SK-N-SH (cell line): ENCODE data around the gene RTN3. TPM values are rescaled to one million over a fixed set of nuclear protein-coding genes. Genes with fewer than 3 reads are reported as not detected.
A peak's percentile ranks its signal among the peaks of the same experiment; 100 is the strongest.

Source experiments
- CTCF ChIA-PET: fragments of 300-600, 350-600 bp; formaldehyde crosslinking; extraction: SDS; loops from one replicate; lab custom pipeline; 2021; lab: Yijun Ruan, JAX
- POLR2A ChIA-PET: fragments of 350-600 bp; sonication (Branson Sonifier 250); formaldehyde crosslinking; extraction: SDS; loops from one replicate; lab custom pipeline; 2020; ENCODE audit warnings: antibody characterized with exemption, inconsistent platforms; lab: Yijun Ruan, JAX
- DNase-seq: peaks from one replicate; pipeline ENCODE4 v3.0.0; 2012
- H2AFZ ChIP-seq: fragments of 200-600 bp; sonication (generic); 2 replicates; pipeline ENCODE4 v1.8.1; 2016; ENCODE audit warnings: antibody characterized with exemption, mild to moderate bottlenecking, low read depth
- H3F3A ChIP-seq: fragments of 200-600 bp; sonication (generic); replicated peaks from 2 replicates; pipeline ENCODE3; 2016; ENCODE audit warnings: antibody characterized with exemption, mild to moderate bottlenecking; ENCODE audit not compliant: insufficient read depth
- H3K27ac ChIP-seq, 2 experiments: fragments of 200-500 bp in 1 of 2; fragments of 200-600 bp in 1 of 2; sonication (Bioruptor generic) in 1 of 2; sonication (generic), shearing (Covaris generic) in 1 of 2; 2 replicates each; pipeline versions ENCODE4 v1.5.1 to v1.6.1; 2014 to 2016; ENCODE audit warnings: low read depth in 2 of 2, inconsistent platforms in 1 of 2, low read length in 1 of 2, mild to moderate bottlenecking in 1 of 2, mixed read lengths in 1 of 2
- H3K27me3 ChIP-seq: fragments of 200-600 bp; sonication (generic), shearing (Covaris generic); 2 replicates; pipeline ENCODE4 v1.6.1; 2016; ENCODE audit warnings: mixed run types; ENCODE audit not compliant: insufficient read depth
- H3K36me3 ChIP-seq, 2 experiments: fragments of 200-500 bp in 1 of 2; fragments of 200-600 bp in 1 of 2; sonication (Bioruptor generic) in 1 of 2; sonication (generic) in 1 of 2; replicated peaks in 1 of 2; 2 replicates each; pipeline versions ENCODE3 to v1.5.1; 2014 to 2016; ENCODE audit warnings: low read length in 1 of 2, mild to moderate bottlenecking in 1 of 2; ENCODE audit not compliant: insufficient read depth in 2 of 2, control insufficient read depth in 1 of 2
- H3K4me1 ChIP-seq, 2 experiments: fragments of 200-500 bp in 1 of 2; fragments of 200-600 bp in 1 of 2; sonication (Bioruptor generic) in 1 of 2; sonication (generic), shearing (Covaris generic) in 1 of 2; 2 replicates each; pipeline versions ENCODE4 v1.5.1 to v1.6.1; 2014 to 2016; ENCODE audit warnings: low read depth in 1 of 2, low read length in 1 of 2, mixed run types in 1 of 2; ENCODE audit not compliant: insufficient read depth in 2 of 2, control insufficient read depth in 1 of 2
- H3K4me2 ChIP-seq: fragments of 200-600 bp; sonication (generic), shearing (Covaris generic); 2 replicates; pipeline ENCODE4 v1.6.1; 2017; ENCODE audit warnings: mixed run types
- H3K4me3 ChIP-seq, 2 experiments: fragments of 200-500 bp in 1 of 2; fragments of 200-600 bp in 1 of 2; sonication (Bioruptor generic) in 1 of 2; sonication (generic), shearing (Covaris generic) in 1 of 2; 2 replicates each; pipeline versions ENCODE4 v1.5.1 to v1.8.1; 2014 to 2016; ENCODE audit warnings: low read depth in 2 of 2, inconsistent platforms in 1 of 2, low read length in 1 of 2, mild to moderate bottlenecking in 1 of 2, mixed read lengths in 1 of 2, moderate library complexity in 1 of 2
- H3K79me2 ChIP-seq: fragments of 200-600 bp; sonication (generic); 2 replicates; pipeline ENCODE4 v1.8.1; 2017; ENCODE audit warnings: mild to moderate bottlenecking; ENCODE audit not compliant: insufficient read depth
- H3K9ac ChIP-seq: fragments of 200-600 bp; sonication (generic); 2 replicates; pipeline ENCODE4 v1.6.1; 2017; ENCODE audit warnings: mixed run types
- H3K9me2 ChIP-seq: fragments of 200-600 bp; sonication (generic); 2 replicates; pipeline ENCODE4 v1.6.1; 2017; ENCODE audit warnings: mixed run types
- H3K9me3 ChIP-seq: fragments of 200-600 bp; sonication (generic); 2 replicates; pipeline ENCODE4 v1.6.1; 2017; ENCODE audit warnings: mixed run types, mild to moderate bottlenecking, moderate library complexity
- H4K20me1 ChIP-seq: fragments of 200-600 bp; sonication (generic); 2 replicates; pipeline ENCODE4 v1.6.1; 2017; ENCODE audit warnings: mild to moderate bottlenecking, mixed run types; ENCODE audit not compliant: insufficient read depth
- EP300 ChIP-seq, 2 experiments: IDR thresholded peaks; 2 replicates each; pipeline versions ENCODE4 v1.4.0 to v1.6.1; 2012; ENCODE audit warnings: borderline replicate concordance in 1 of 2, low read depth in 1 of 2, low read length in 1 of 2
- EZH2phosphoT487 ChIP-seq: fragments of 200-600 bp; sonication (generic); IDR thresholded peaks from 2 replicates; pipeline ENCODE4 v1.6.1; 2017; ENCODE audit warnings: low read depth, mixed run types, mild to moderate bottlenecking, antibody characterized with exemption, moderate library complexity, borderline replicate concordance
- FOSL2 ChIP-seq: IDR thresholded peaks from 2 replicates; pipeline ENCODE4 v1.4.0; 2012; ENCODE audit warnings: low read depth, mild to moderate bottlenecking, moderate library complexity, borderline replicate concordance
- FOXM1 ChIP-seq: IDR thresholded peaks from 2 replicates; pipeline ENCODE4 v1.4.0; 2012; ENCODE audit warnings: low read depth, mild to moderate bottlenecking
- GATA2 ChIP-seq: sonication (generic); formaldehyde crosslinking; IDR thresholded peaks from 2 replicates; pipeline ENCODE4 v1.5.0; 2020; ENCODE audit warnings: mild to moderate bottlenecking, missing genetic modification reagents
- JUND ChIP-seq: IDR thresholded peaks from 2 replicates; pipeline ENCODE4 v1.4.0; 2012
- POLR2AphosphoS5 ChIP-seq: IDR thresholded peaks from 2 replicates; pipeline ENCODE4 v1.6.1; 2012; ENCODE audit warnings: low read depth, low read length
- RFX5 ChIP-seq: IDR thresholded peaks from 2 replicates; pipeline ENCODE4 v1.6.1; 2012; ENCODE audit warnings: mild to moderate bottlenecking, improper control_type of control experiment, low read length
- RXRA ChIP-seq: IDR thresholded peaks from 2 replicates; pipeline ENCODE4 v1.4.0; 2012; ENCODE audit warnings: low read depth, mild to moderate bottlenecking, borderline replicate concordance
- SMC3 ChIP-seq: IDR thresholded peaks from 2 replicates; pipeline ENCODE4 v1.6.1; 2012; ENCODE audit warnings: low read depth, low read length, improper control_type of control experiment
- TAF1 ChIP-seq: IDR thresholded peaks from 2 replicates; pipeline ENCODE4 v1.6.1; 2012; ENCODE audit warnings: low read depth, mild to moderate bottlenecking, low read length, moderate library complexity, borderline replicate concordance
- TCF12 ChIP-seq: IDR thresholded peaks from 2 replicates; pipeline ENCODE4 v1.4.0; 2012
- TEAD4 ChIP-seq: IDR thresholded peaks from 2 replicates; pipeline ENCODE4 v1.4.0; 2012; ENCODE audit warnings: mild to moderate bottlenecking, borderline replicate concordance; ENCODE audit not compliant: insufficient read depth
- YY1 ChIP-seq: IDR thresholded peaks from 2 replicates; pipeline ENCODE4 v1.4.0; 2012; ENCODE audit warnings: low read depth, mild to moderate bottlenecking
- WGBS: methylation state at CpG from one replicate; pipeline ENCODE4 v1.1.6; 2017; ENCODE audit warnings: low lambda C conversion rate; 5-methylcytosine and 5-hydroxymethylcytosine counted together
- polyA plus RNA-seq, 3 experiments: library from polyadenylated mRNA; depleted of rRNA; stranded (reverse); fragments of >200 nt; gene quantifications; 2 replicates each; pipeline ENCODE4 v1.2.3, GENCODE V29; 2012
- TF ChIP-seq, protein P1 (sequence below): fragments of 150-350 bp; IDR thresholded peaks from 2 replicates; pipeline ENCODE4 v1.6.1; 2017; ENCODE audit warnings: antibody characterized with exemption, low read length, low read depth, borderline replicate concordance
- TF ChIP-seq, protein P2 (sequence below): IDR thresholded peaks from 2 replicates; pipeline ENCODE4 v1.4.0; 2012; ENCODE audit warnings: low read depth, borderline replicate concordance
- TF ChIP-seq, protein P3 (sequence below): IDR thresholded peaks from 2 replicates; pipeline ENCODE4 v1.4.0; 2012; ENCODE audit warnings: low read depth, borderline replicate concordance
- TF ChIP-seq, protein P4 (sequence below): IDR thresholded peaks from 2 replicates; pipeline ENCODE4; 2012
- TF ChIP-seq, protein P5 (sequence below): IDR thresholded peaks from 2 replicates; pipeline ENCODE4 v1.4.0; 2012; ENCODE audit warnings: low read depth

RTN3 gene
- polyA plus RNA-seq, 1 of the 3 experiments (the other 2 are of a cell fraction) = 52.7 TPM

DNA sequence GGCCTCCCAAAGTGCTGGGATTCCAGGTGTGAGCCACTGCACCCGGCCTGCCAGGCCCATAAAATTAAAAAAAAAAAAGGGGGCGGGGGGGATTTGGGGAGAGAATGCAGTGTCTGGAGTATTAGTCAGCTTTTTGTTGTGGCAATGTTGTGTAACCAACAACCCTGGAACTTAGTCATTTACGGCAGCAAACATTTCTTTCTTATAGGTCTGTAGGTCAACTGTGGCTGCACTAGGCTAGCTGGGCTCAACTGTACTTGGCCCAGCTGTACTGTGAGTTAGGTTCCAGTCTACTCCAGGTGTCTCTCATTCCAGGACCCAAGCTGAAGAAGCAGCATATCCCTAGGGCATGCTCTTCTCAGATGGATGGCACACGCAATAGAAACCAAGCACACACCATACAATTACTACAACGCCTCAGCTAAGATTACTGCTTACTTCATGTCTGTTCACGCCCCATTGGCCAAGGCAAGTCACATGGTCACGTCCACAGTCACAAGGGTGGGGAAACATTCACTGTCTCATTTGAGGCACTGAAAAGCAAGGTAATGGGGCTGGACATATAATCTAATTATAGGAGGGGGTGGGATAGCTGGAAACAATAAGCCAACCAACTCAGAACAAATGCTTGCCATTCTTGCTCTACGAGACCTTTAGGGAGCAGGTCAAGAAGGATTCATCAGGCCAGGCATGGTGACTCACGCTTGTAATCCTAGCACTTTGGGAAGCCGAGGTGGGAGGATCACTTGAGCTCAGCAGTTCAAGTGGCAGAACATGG is 121.5 kb downstream of the RTN3 start:
- Histone ChIP-seq H3K79me2 (no peaks in the 10 kb centered on the region), H3F3A (no peaks in the 10 kb centered on the region), H3K9me3 (no peaks in the 10 kb centered on the region), H3K9ac (no peak overlapping the region), H2AFZ (no peak overlapping the region), H3K27ac (no peak overlapping the region), H3K4me3 (no peak overlapping the region), H3K27me3 (no peaks in the 10 kb centered on the region), H3K9me2 (no peaks in the 10 kb centered on the region), H3K36me3 (no peaks in the 10 kb centered on the region), H3K4me1 (no peaks in the 10 kb centered on the region), H4K20me1 (no peaks in the 10 kb centered on the region), H3K4me2 (no peak overlapping the region)
- POLR2A ChIA-PET = interaction anchor here (0.7 to 0.9 kb wide), 2 partner anchors 19 to 64 kb away, joined by 3 read pairs; no protein-coding TSS in a partner anchor
- CTCF ChIA-PET = interaction anchor here (0.8 to 1.6 kb wide), 3 partner anchors 10 to 35 kb away, joined by 3 to 5 read pairs (median 4); partner anchors contain the start of gene ZFTA
- 70% methylated on average over 8 of the region's 10 CpGs for WGBS
- TF ChIP-seq FOSL2 (peak; percentile 27; the same call in 1 of the 2 replicates), YY1 (no peak)
- TF ChIP-seq, protein P1, sequence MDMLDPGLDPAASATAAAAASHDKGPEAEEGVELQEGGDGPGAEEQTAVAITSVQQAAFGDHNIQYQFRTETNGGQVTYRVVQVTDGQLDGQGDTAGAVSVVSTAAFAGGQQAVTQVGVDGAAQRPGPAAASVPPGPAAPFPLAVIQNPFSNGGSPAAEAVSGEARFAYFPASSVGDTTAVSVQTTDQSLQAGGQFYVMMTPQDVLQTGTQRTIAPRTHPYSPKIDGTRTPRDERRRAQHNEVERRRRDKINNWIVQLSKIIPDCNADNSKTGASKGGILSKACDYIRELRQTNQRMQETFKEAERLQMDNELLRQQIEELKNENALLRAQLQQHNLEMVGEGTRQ = no peak
- TF ChIP-seq, protein P2, sequence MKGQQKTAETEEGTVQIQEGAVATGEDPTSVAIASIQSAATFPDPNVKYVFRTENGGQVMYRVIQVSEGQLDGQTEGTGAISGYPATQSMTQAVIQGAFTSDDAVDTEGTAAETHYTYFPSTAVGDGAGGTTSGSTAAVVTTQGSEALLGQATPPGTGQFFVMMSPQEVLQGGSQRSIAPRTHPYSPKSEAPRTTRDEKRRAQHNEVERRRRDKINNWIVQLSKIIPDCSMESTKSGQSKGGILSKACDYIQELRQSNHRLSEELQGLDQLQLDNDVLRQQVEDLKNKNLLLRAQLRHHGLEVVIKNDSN = peak; percentile 64; the same call in 1 of the 2 replicates
- DNase-seq = no peak

DNA sequence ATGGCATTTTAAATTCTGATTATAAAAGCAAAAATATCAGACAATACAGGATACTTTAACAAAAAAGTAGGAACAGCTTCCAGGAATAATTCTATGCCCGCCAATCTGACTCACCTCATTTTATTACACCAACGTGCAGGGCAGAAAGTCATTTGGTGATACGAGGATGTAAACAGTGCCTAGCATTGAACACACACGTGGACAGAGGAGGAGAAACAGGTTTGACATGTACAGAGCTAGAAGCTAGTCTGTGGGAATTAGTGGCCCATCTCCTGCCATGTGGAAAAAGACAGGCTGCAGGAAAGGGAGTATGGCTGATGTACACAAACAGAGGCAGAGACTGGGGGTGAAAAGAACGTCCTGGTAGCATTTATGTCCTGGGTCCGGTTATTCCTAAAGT is 123.0 kb downstream of the RTN3 start:
- H2AFZ ChIP-seq = no peak overlapping the region
- H3K4me1 ChIP-seq = no peaks in the 10 kb centered on the region
- H3K36me3 ChIP-seq = no peaks in the 10 kb centered on the region
- no peak overlapping the region for H3K9ac ChIP-seq
- H3K27ac ChIP-seq = no peak overlapping the region
- no peaks in the 10 kb centered on the region for H4K20me1 ChIP-seq
- H3F3A ChIP-seq = no peaks in the 10 kb centered on the region
- DNase-seq = no peak
- H3K27me3 ChIP-seq = no peaks in the 10 kb centered on the region
- no peak overlapping the region for H3K4me2 ChIP-seq
- no peak overlapping the region for H3K4me3 ChIP-seq
- CTCF ChIA-PET = interaction anchor here (1.6 kb wide), 1 partner anchor 36 kb away, joined by 4 read pairs; the partner anchor contains the start of gene ZFTA
- H3K79me2 ChIP-seq = no peaks in the 10 kb centered on the region
- POLR2A ChIA-PET = no interaction called here
- no peaks in the 10 kb centered on the region for H3K9me2 ChIP-seq
- H3K9me3 ChIP-seq = no peaks in the 10 kb centered on the region
- TF ChIP-seq, protein P3, sequence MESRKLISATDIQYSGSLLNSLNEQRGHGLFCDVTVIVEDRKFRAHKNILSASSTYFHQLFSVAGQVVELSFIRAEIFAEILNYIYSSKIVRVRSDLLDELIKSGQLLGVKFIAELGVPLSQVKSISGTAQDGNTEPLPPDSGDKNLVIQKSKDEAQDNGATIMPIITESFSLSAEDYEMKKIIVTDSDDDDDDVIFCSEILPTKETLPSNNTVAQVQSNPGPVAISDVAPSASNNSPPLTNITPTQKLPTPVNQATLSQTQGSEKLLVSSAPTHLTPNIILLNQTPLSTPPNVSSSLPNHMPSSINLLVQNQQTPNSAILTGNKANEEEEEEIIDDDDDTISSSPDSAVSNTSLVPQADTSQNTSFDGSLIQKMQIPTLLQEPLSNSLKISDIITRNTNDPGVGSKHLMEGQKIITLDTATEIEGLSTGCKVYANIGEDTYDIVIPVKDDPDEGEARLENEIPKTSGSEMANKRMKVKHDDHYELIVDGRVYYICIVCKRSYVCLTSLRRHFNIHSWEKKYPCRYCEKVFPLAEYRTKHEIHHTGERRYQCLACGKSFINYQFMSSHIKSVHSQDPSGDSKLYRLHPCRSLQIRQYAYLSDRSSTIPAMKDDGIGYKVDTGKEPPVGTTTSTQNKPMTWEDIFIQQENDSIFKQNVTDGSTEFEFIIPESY = no peak
- TF ChIP-seq TCF12 (no peak), JUND (no peak), TEAD4 (no peak), RXRA (no peak), RFX5 (no peak), POLR2AphosphoS5 (no peak), SMC3 (no peak), EZH2phosphoT487 (no peak), GATA2 (CRISPR knock-in tag) (no peak), TAF1 (no peak), EP300 (IDR thresholded peaks at IDR 0.05; ENCODE audit: borderline replicate concordance in 1 of 2, low read depth in 1 of 2, low read length in 1 of 2) (no peak), FOSL2 (no peak), FOXM1 (no peak)
- TF ChIP-seq, protein P4, sequence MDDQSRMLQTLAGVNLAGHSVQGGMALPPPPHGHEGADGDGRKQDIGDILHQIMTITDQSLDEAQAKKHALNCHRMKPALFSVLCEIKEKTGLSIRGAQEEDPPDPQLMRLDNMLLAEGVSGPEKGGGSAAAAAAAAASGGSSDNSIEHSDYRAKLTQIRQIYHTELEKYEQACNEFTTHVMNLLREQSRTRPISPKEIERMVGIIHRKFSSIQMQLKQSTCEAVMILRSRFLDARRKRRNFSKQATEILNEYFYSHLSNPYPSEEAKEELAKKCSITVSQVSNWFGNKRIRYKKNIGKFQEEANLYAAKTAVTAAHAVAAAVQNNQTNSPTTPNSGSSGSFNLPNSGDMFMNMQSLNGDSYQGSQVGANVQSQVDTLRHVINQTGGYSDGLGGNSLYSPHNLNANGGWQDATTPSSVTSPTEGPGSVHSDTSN = no peak
- TF ChIP-seq, protein P5, sequence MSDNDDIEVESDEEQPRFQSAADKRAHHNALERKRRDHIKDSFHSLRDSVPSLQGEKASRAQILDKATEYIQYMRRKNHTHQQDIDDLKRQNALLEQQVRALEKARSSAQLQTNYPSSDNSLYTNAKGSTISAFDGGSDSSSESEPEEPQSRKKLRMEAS = no peak
- TF ChIP-seq, protein P1 = no peak
- 85% methylated on average over 6 of the region's 6 CpGs for WGBS
